ENCODE measurements around the gene PDGFC. TPM values are rescaled to one million over a fixed set of nuclear protein-coding genes. Genes with fewer than 3 reads are reported as not detected.
"Not testable (repeated sequence)": the region's sequence is repeated elsewhere in the genome, so short reads cannot be mapped to it uniquely, and the experiment has no call there.

The PDGFC gene
- total RNA-seq, 4 donors from 2014 or later = 8.4 to 34.7 (median 21.9) TPM

DNA sequence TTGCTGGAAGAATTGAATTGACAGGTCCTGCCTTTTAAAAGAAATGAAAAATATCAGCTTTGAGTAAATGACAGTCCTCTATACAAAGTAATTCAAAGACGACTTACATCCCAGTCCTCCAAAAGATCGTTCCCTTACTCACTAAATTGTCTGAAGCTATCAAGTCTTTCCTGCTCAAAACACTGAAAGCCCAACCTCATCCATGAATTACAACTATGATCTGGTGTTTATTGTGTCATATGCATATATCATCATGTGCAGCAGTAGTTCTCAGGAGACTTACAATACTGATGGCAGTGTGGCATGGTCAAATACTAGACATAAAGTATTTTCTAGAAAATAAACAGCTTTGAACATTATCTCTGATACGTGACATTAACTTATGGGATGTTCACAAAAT lies 97.8 kb downstream of the PDGFC start:
- Histone ChIP-seq H3K36me3 (no peaks in the 10 kb centered on the region), H3K4me1 (no peaks in the 10 kb centered on the region), H3K4me3 (no peak overlapping the region), H3K27me3 (no peaks in the 10 kb centered on the region), H3K27ac (no peak overlapping the region), H3K9me3 (no peaks in the 10 kb centered on the region)
- WGBS, 2 donors = 82 to 85% methylated on average over 3 of the region's 3 CpGs
- DNase-seq (ENCODE audit: low spot score in 2 of 2) = no peak
- TF ChIP-seq POLR2A (IDR thresholded peaks at IDR 0.05) = no peak
- TF ChIP-seq, protein P1, sequence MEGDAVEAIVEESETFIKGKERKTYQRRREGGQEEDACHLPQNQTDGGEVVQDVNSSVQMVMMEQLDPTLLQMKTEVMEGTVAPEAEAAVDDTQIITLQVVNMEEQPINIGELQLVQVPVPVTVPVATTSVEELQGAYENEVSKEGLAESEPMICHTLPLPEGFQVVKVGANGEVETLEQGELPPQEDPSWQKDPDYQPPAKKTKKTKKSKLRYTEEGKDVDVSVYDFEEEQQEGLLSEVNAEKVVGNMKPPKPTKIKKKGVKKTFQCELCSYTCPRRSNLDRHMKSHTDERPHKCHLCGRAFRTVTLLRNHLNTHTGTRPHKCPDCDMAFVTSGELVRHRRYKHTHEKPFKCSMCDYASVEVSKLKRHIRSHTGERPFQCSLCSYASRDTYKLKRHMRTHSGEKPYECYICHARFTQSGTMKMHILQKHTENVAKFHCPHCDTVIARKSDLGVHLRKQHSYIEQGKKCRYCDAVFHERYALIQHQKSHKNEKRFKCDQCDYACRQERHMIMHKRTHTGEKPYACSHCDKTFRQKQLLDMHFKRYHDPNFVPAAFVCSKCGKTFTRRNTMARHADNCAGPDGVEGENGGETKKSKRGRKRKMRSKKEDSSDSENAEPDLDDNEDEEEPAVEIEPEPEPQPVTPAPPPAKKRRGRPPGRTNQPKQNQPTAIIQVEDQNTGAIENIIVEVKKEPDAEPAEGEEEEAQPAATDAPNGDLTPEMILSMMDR (IDR thresholded peaks at IDR 0.05) = no peak
- no peak for TF ChIP-seq EP300 (IDR thresholded peaks at IDR 0.05)

DNA sequence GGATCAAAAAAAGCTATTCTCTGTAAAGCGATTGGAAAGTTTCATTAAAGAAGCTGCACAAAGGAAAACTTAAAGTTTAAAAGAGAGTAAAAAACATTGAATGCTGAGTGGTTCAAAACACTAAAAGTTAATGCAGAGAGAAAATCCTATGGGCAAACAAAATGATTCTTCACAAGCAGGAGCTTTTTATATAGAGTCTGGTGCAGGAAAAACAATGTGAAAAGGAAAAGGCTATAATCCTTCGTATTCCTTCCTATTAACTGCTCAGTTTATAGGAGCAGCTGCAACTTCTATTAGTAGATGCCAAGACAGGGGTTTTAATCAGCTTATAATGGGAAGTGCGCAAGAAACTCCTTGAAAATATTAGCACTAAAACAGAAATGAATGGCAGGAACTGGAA lies 100.7 kb downstream of the PDGFC start:
- DNase-seq (ENCODE audit: low spot score in 2 of 2) = no peak
- Histone ChIP-seq H3K36me3 (no peaks in the 10 kb centered on the region), H3K4me3 (no peak overlapping the region), H3K27me3 (no peaks in the 10 kb centered on the region), H3K9me3 (no peaks in the 10 kb centered on the region), H3K27ac (no peak overlapping the region), H3K4me1 (no peaks in the 10 kb centered on the region)
- 70 to 79% methylated on average over 3 of the region's 3 CpGs for WGBS, 2 donors
- no peak for TF ChIP-seq POLR2A (IDR thresholded peaks at IDR 0.05)
- no peak for TF ChIP-seq EP300 (IDR thresholded peaks at IDR 0.05)
- TF ChIP-seq, protein P1 (IDR thresholded peaks at IDR 0.05) = no peak

DNA sequence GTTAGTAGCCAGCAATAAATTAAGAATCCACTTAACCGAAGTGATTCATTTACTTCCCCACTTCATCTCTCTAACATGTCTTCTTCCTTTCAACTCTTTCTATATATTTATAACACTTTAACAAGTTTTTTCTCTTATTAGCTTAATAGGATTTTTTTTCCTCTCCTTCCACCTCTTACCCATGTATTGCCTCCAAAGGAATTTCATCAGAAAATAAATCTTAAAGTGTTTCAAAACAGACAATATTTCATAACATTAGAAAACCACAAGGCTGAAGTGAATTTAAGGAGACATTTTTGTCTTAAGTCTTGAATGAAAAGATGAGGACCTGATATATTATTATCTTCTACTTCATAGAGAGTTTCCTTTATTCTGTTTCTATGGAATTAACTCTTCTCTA lies 101.5 kb downstream of the PDGFC start:
- H3K4me3 ChIP-seq = no peak overlapping the region
- TF ChIP-seq, protein P1 (IDR thresholded peaks at IDR 0.05) = no peak
- TF ChIP-seq EP300 (IDR thresholded peaks at IDR 0.05) (no peak), POLR2A (IDR thresholded peaks at IDR 0.05) (no peak)

DNA sequence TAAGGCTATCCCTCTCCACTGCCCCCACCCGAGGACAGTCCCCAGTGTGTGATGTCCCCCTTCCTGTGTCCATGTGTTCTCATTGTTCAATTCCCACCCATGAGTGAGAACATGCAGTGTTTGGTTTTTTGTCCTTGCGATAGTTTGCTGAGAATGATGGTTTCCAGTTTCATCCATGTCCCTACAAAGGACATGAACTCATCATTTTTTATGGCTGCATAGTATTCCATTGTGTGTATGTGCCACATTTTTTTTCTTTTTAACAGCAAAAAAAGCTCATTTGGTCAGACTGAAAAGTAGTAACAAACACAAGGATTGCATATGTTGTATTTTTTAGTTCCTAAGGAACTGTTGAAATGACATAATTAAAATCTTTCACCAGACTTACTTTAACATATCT lies 105.5 kb downstream of the PDGFC start:
- H3K36me3 ChIP-seq; H3K9me3 ChIP-seq; H3K27me3 ChIP-seq; H3K4me1 ChIP-seq; DNase-seq (ENCODE audit: low spot score in 2 of 2); H3K27ac ChIP-seq; H3K4me3 ChIP-seq: not testable (repeated sequence)
- 89 to 93% methylated on average over 2 of the region's 2 CpGs for WGBS, 2 donors

More for the DNA sequence above, 101.5 kb downstream of the PDGFC start:
- Histone ChIP-seq H3K27me3 (no peaks in the 10 kb centered on the region), H3K4me1 (no peaks in the 10 kb centered on the region), H3K9me3 (no peaks in the 10 kb centered on the region), H3K36me3 (no peaks in the 10 kb centered on the region), H3K27ac (no peak overlapping the region)
- DNase-seq (ENCODE audit: low spot score in 2 of 2) = no peak
- 80 to 86% methylated on average over 1 of the region's 1 CpG for WGBS, 2 donors

DNA sequence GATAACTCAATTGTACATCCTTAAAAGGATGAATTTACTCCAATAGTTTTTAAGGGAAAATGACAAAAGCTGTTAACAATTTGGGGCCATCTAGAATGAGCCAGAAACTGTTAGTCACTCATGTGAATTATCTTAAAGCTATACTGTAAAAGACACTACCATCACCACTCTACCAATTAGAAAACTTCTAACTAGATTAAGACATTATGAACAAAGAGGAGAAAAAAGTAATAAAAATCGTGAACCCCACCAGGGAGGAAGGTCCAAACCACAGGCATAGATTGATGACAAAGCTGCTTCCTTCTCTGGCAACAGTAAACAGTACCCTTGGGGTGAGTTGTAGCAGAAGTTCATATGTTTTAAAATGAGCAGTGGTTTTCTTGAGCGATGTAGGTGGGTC lies 106.1 kb downstream of the PDGFC start:
- DNase-seq (ENCODE audit: low spot score in 2 of 2) = no peak
- no peak overlapping the region for H3K27ac ChIP-seq
- no peak for TF ChIP-seq EP300 (IDR thresholded peaks at IDR 0.05)
- WGBS, 2 donors = 75 to 80% methylated on average over 2 of the region's 2 CpGs
- no peaks in the 10 kb centered on the region for H3K36me3 ChIP-seq
- no peak overlapping the region for H3K4me3 ChIP-seq
- no peaks in the 10 kb centered on the region for H3K27me3 ChIP-seq
- no peaks in the 10 kb centered on the region for H3K9me3 ChIP-seq
- no peaks in the 10 kb centered on the region for H3K4me1 ChIP-seq

DNA sequence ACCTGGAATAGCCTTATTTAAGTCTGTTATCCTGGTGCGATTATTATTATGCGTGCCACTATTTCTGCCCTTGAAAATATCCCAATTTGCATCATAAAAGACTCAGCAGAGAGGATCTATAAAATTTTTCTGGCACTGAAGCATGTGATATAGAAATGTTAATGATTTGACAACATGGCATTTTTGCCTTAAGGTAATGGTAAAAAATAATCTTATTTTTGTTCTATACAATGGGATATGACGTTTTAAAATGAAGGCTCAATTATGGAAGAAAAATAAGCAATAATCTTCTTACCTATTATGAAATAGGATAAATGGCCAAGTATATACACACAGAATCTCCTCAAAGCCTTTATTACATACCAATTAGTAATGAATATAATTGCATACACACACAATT lies 113.5 kb downstream of the PDGFC start:
- DNase-seq (ENCODE audit: low spot score in 2 of 2) = no peak
- H3K27ac ChIP-seq = no peak overlapping the region
- no peaks in the 10 kb centered on the region for H3K4me1 ChIP-seq
- 93 to 94% methylated on average over 3 of the region's 3 CpGs for WGBS, 2 donors
- H3K36me3 ChIP-seq = no peaks in the 10 kb centered on the region
- H3K4me3 ChIP-seq = no peak overlapping the region
- no peaks in the 10 kb centered on the region for H3K27me3 ChIP-seq
- no peaks in the 10 kb centered on the region for H3K9me3 ChIP-seq
- TF ChIP-seq EP300 (IDR thresholded peaks at IDR 0.05) (no peak), POLR2A (IDR thresholded peaks at IDR 0.05) (no peak)
- TF ChIP-seq, protein P1 (IDR thresholded peaks at IDR 0.05) = no peak
